ENCODE results near the gene PRR30.
"Not testable (repeated sequence)": the region's sequence is repeated elsewhere in the genome, so short reads cannot be mapped to it uniquely, and the experiment has no call there.

The PRR30 gene

GRCh38 chr2:27127883-27128667 lies 11.1 kb downstream of the PRR30 start:
- DNase-seq = no peak

- no peak for DNase-seq
Observed at GRCh38 chr2:27126252-27126710, 12.9 kb downstream of the PRR30 start.

GRCh38 chr2:27125104-27125503 lies 14.1 kb downstream of the PRR30 start:
- DNase-seq = no peak

GRCh38 chr2:27123302-27124150 lies 15.7 kb downstream of the PRR30 start, which contains the start of gene ABHD1:
Gene ABHD1, plus strand, starts transcription at chr2:27123815. Its CDS starts 134 bp downstream, at chr2:27123949.
- DNase-seq = peak in 1 of 2 experiments; percentile 52

- DNase-seq = no peak
Observed at GRCh38 chr2:27122791-27123190, 16.4 kb downstream of the PRR30 start.

- DNase-seq = no peak
Observed at GRCh38 chr2:27121906-27122305, 17.3 kb downstream of the PRR30 start.

- not testable (repeated sequence) for DNase-seq
Observed at GRCh38 chr2:27119330-27119670, 19.9 kb downstream of the PRR30 start.

GRCh38 chr2:27118525-27119329 lies 20.5 kb downstream of the PRR30 start, which contains the start of gene CGREF1:
Gene CGREF1, minus strand, starts transcription at chr2:27119128. Its CDS starts 14,762 bp downstream, at chr2:27104366.
- DNase-seq = peak in 1 of 2 experiments; percentile 37

- DNase-seq = no peak
Observed at GRCh38 chr2:27117995-27118524, 21.1 kb downstream of the PRR30 start.

- DNase-seq = no peak
Observed at GRCh38 chr2:27115519-27115918, 23.7 kb downstream of the PRR30 start.

GRCh38 chr2:27111392-27112078 lies 27.7 kb downstream of the PRR30 start:
- not testable (repeated sequence) for DNase-seq

- DNase-seq = not testable (repeated sequence)
Observed at GRCh38 chr2:27110603-27111352, 28.4 kb downstream of the PRR30 start.

- no peak for DNase-seq
Observed at GRCh38 chr2:27109083-27109482, 30.1 kb downstream of the PRR30 start.

- no peak for DNase-seq
Observed at GRCh38 chr2:27108221-27108620, 31.0 kb downstream of the PRR30 start.

GRCh38 chr2:27105981-27106380 lies 33.2 kb downstream of the PRR30 start:
- DNase-seq = no peak

GRCh38 chr2:27102329-27102728 lies 36.9 kb downstream of the PRR30 start:
- no peak for DNase-seq

- no peak for DNase-seq
Observed at GRCh38 chr2:27100036-27100435, 39.2 kb downstream of the PRR30 start.

GRCh38 chr2:27099334-27099955 lies 39.8 kb downstream of the PRR30 start:
- no peak for DNase-seq

- DNase-seq = no peak
Observed at GRCh38 chr2:27097341-27097740, 41.9 kb downstream of the PRR30 start.

GRCh38 chr2:27096748-27097297 lies 42.4 kb downstream of the PRR30 start:
- DNase-seq = no peak

Data from NCI-H1930 (cell line).